ENCODE data around the gene SPI1. TPM values are rescaled to one million over a fixed set of nuclear protein-coding genes. Genes with fewer than 3 reads are reported as not detected.

The SPI1 gene
- total and polyA plus RNA-seq, 4 experiments from 2014 or later = 0.28 to 5.0 (median 4.8) TPM; not detected in 1

GRCh38 chr11:47388697-47389576, 10.6 kb upstream of the SPI1 start:
- no peak overlapping the region for H3K27ac ChIP-seq (ENCODE audit: low read depth, low read length)
- H3K4me1 Mint-ChIP-seq = peaks cover 11 to 49% (median 24%) of the 10 kb centered on the region in 4 donors
- H3K27me3 ChIP-seq (ENCODE audit: insufficient read depth, low read length) = no peaks in the 10 kb centered on the region
- no peak overlapping the region for H3K4me3 ChIP-seq (ENCODE audit: low read length in 2 of 2)
- ChIA-PET POLR2A (ENCODE audit: partially characterized antibody) (interaction anchor here (3.6 to 6.8 kb wide), 2 partner anchors 11 to 20 kb away, joined by 31 to 86 read pairs; partner anchors contain the start of gene SLC39A13), CTCF (ENCODE audit: partially characterized antibody) (interaction anchor here (1.0 to 9.6 kb wide), 3 partner anchors 16 to 22 kb away, joined by 3 to 116 read pairs (median 70); partner anchors contain the start of gene SLC39A13)
- no peaks in the 10 kb centered on the region for H3K36me3 ChIP-seq (ENCODE audit: insufficient read depth, low read length)
- intact Hi-C loops (cut with micrococcal nuclease) = no loop called here
- no peaks in the 10 kb centered on the region for H3K9me3 ChIP-seq (ENCODE audit: control insufficient read depth in 1 of 2, low read length in 2 of 2)
- H3K4me3 Mint-ChIP-seq = peak overlapping the region in 3 of 8 donors; percentile 15 to 62 (median 54)
- peaks cover 38% of the 10 kb centered on the region for H3K4me1 ChIP-seq (ENCODE audit: insufficient read depth, low read length)
- no peaks in the 10 kb centered on the region for H3K27me3 Mint-ChIP-seq
- peaks cover 0 to 2% (median 0%) of the 10 kb centered on the region in 8 donors for H3K9me3 Mint-ChIP-seq
- DNase-seq = no peak
- H3K36me3 Mint-ChIP-seq = no peaks in the 10 kb centered on the region
- H3K27ac Mint-ChIP-seq = no peak overlapping the region

GRCh38 chr11:47387944-47388696, 9.8 kb upstream of the SPI1 start:
- Mint-ChIP-seq H3K27me3 (no peaks in the 10 kb centered on the region), H3K4me1 (peaks cover 9 to 42% (median 20%) of the 10 kb centered on the region in 4 donors), H3K36me3 (no peaks in the 10 kb centered on the region), H3K9me3 (peaks cover 0 to 2% (median 0%) of the 10 kb centered on the region in 8 donors), H3K4me3 (peak overlapping the region in 1 of 8 donors; percentile 35), H3K27ac (peak overlapping the region in 1 of 7 donors; percentile 69)
- no peak for DNase-seq
- Histone ChIP-seq H3K4me3 (ENCODE audit: low read length in 2 of 2) (no peak overlapping the region), H3K27me3 (ENCODE audit: insufficient read depth, low read length) (no peaks in the 10 kb centered on the region), H3K4me1 (ENCODE audit: insufficient read depth, low read length) (peaks cover 30% of the 10 kb centered on the region), H3K27ac (ENCODE audit: low read depth, low read length) (no peak overlapping the region), H3K9me3 (ENCODE audit: control insufficient read depth in 1 of 2, low read length in 2 of 2) (no peaks in the 10 kb centered on the region), H3K36me3 (ENCODE audit: insufficient read depth, low read length) (no peaks in the 10 kb centered on the region)
- intact Hi-C loops (cut with micrococcal nuclease) = no loop called here
- ChIA-PET POLR2A (ENCODE audit: partially characterized antibody) (interaction anchor here (3.6 kb wide), 1 partner anchor 12 kb away, joined by 31 read pairs; no protein-coding TSS in a partner anchor), CTCF (ENCODE audit: partially characterized antibody) (interaction anchor here (1.0 to 9.6 kb wide), 4 partner anchors 11 to 23 kb away, joined by 3 to 116 read pairs (median 39); partner anchors contain the start of gene SLC39A13)

- ChIA-PET CTCF (ENCODE audit: partially characterized antibody) (interaction anchor here (1.0 kb wide), 1 partner anchor 11 kb away, joined by 4 read pairs; no protein-coding TSS in a partner anchor), POLR2A (ENCODE audit: partially characterized antibody) (no interaction called here)
- H3K27me3 Mint-ChIP-seq = no peaks in the 10 kb centered on the region
Observed at GRCh38 chr11:47384498-47384897, 6.2 kb upstream of the SPI1 start.

GRCh38 chr11:47383071-47383470, 4.7 kb upstream of the SPI1 start:
- H3K4me3 ChIP-seq (ENCODE audit: low read length in 2 of 2) = no peak overlapping the region
- Mint-ChIP-seq H3K4me3 (no peak overlapping the region), H3K27me3 (no peaks in the 10 kb centered on the region), H3K36me3 (no peaks in the 10 kb centered on the region), H3K4me1 (peaks cover 0 to 4% (median 2%) of the 10 kb centered on the region in 4 donors), H3K9me3 (no peaks in the 10 kb centered on the region), H3K27ac (no peak overlapping the region)
- no peak for DNase-seq
- H3K9me3 ChIP-seq (ENCODE audit: control insufficient read depth in 1 of 2, low read length in 2 of 2) = no peaks in the 10 kb centered on the region
- no peaks in the 10 kb centered on the region for H3K36me3 ChIP-seq (ENCODE audit: insufficient read depth, low read length)
- ChIA-PET POLR2A (ENCODE audit: partially characterized antibody) (interaction anchor here (1.0 kb wide), 1 partner anchor 26 kb away, joined by 3 read pairs; no protein-coding TSS in a partner anchor), CTCF (ENCODE audit: partially characterized antibody) (interaction anchor here (0.7 kb wide), 1 partner anchor 9 kb away, joined by 3 read pairs; no protein-coding TSS in a partner anchor)
- H3K27me3 ChIP-seq (ENCODE audit: insufficient read depth, low read length) = no peaks in the 10 kb centered on the region
- no peaks in the 10 kb centered on the region for H3K4me1 ChIP-seq (ENCODE audit: insufficient read depth, low read length)
- no peak overlapping the region for H3K27ac ChIP-seq (ENCODE audit: low read depth, low read length)
- intact Hi-C loops (cut with micrococcal nuclease) = no loop called here

More at GRCh38 chr11:47384498-47384897, 6.2 kb upstream of the SPI1 start:
- Histone ChIP-seq H3K27me3 (ENCODE audit: insufficient read depth, low read length) (no peaks in the 10 kb centered on the region), H3K9me3 (ENCODE audit: control insufficient read depth in 1 of 2, low read length in 2 of 2) (no peaks in the 10 kb centered on the region), H3K4me1 (ENCODE audit: insufficient read depth, low read length) (peaks cover 6% of the 10 kb centered on the region), H3K4me3 (ENCODE audit: low read length in 2 of 2) (no peak overlapping the region), H3K27ac (ENCODE audit: low read depth, low read length) (no peak overlapping the region), H3K36me3 (ENCODE audit: insufficient read depth, low read length) (no peaks in the 10 kb centered on the region)
- Mint-ChIP-seq H3K27ac (no peak overlapping the region), H3K36me3 (no peaks in the 10 kb centered on the region), H3K9me3 (no peaks in the 10 kb centered on the region), H3K4me1 (peaks cover 4 to 13% (median 7%) of the 10 kb centered on the region in 4 donors), H3K4me3 (no peak overlapping the region)
- no peak for DNase-seq
- intact Hi-C loops (cut with micrococcal nuclease) = no loop called here

GRCh38 chr11:47380078-47380477, 1.7 kb upstream of the SPI1 start:
- H3K4me3 ChIP-seq (ENCODE audit: low read length in 2 of 2) = no peak overlapping the region
- Mint-ChIP-seq H3K4me1 (peaks cover 0 to 5% (median 1%) of the 10 kb centered on the region in 4 donors), H3K27me3 (no peaks in the 10 kb centered on the region), H3K9me3 (no peaks in the 10 kb centered on the region), H3K27ac (no peak overlapping the region), H3K36me3 (no peaks in the 10 kb centered on the region), H3K4me3 (no peak overlapping the region)
- intact Hi-C loops (cut with micrococcal nuclease) = no loop called here
- ChIA-PET CTCF (ENCODE audit: partially characterized antibody) (interaction anchor here (0.7 to 2.2 kb wide), 2 partner anchors 27 to 31 kb away, joined by 3 to 5 read pairs; no protein-coding TSS in a partner anchor), POLR2A (ENCODE audit: partially characterized antibody) (interaction anchor here (1.7 kb wide), 1 partner anchor 29 kb away, joined by 4 read pairs; the partner anchor contains the start of gene SLC39A13)
- no peak for DNase-seq
- no peaks in the 10 kb centered on the region for H3K9me3 ChIP-seq (ENCODE audit: control insufficient read depth in 1 of 2, low read length in 2 of 2)
- no peak overlapping the region for H3K27ac ChIP-seq (ENCODE audit: low read depth, low read length)
- no peaks in the 10 kb centered on the region for H3K4me1 ChIP-seq (ENCODE audit: insufficient read depth, low read length)
- H3K36me3 ChIP-seq (ENCODE audit: insufficient read depth, low read length) = no peaks in the 10 kb centered on the region
- no peaks in the 10 kb centered on the region for H3K27me3 ChIP-seq (ENCODE audit: insufficient read depth, low read length)

- Mint-ChIP-seq H3K36me3 (no peaks in the 10 kb centered on the region), H3K4me1 (peaks cover 0 to 5% (median 1%) of the 10 kb centered on the region in 4 donors), H3K4me3 (no peak overlapping the region), H3K9me3 (no peaks in the 10 kb centered on the region), H3K27ac (no peak overlapping the region), H3K27me3 (no peaks in the 10 kb centered on the region)
- POLR2A ChIA-PET (ENCODE audit: partially characterized antibody) = interaction anchor here (1.0 to 1.7 kb wide), 2 partner anchors 21 to 29 kb away, joined by 4 to 7 read pairs; partner anchors contain the start of gene SLC39A13
- CTCF ChIA-PET (ENCODE audit: partially characterized antibody) = no interaction called here
- Histone ChIP-seq H3K27ac (ENCODE audit: low read depth, low read length) (no peak overlapping the region), H3K9me3 (ENCODE audit: control insufficient read depth in 1 of 2, low read length in 2 of 2) (no peaks in the 10 kb centered on the region), H3K4me1 (ENCODE audit: insufficient read depth, low read length) (no peaks in the 10 kb centered on the region), H3K4me3 (ENCODE audit: low read length in 2 of 2) (no peak overlapping the region), H3K36me3 (ENCODE audit: insufficient read depth, low read length) (no peaks in the 10 kb centered on the region), H3K27me3 (ENCODE audit: insufficient read depth, low read length) (no peaks in the 10 kb centered on the region)
- DNase-seq = no peak
- intact Hi-C loops (cut with micrococcal nuclease) = no loop called here
Observed at GRCh38 chr11:47379317-47379716, 970 bp upstream of the SPI1 start.
